Endothelial cell of umbilical vein (primary cell): ENCODE measurements around the gene GSDMA.

Source experiments
- CTCF ChIP-seq, 2 donors: IDR thresholded peaks; 1 replicate in 1 of 2; 2 replicates in 1 of 2; pipeline ENCODE4 v1.5.1; 2011; ENCODE audit warnings: low read length in 2 of 2, mild to moderate bottlenecking in 2 of 2, moderate library complexity in 2 of 2, control low read depth in 1 of 2, inconsistent platforms in 1 of 2, low read depth in 1 of 2; ENCODE audit not compliant: insufficient read depth in 1 of 2; ENCODE audit errors: extremely low read depth in 1 of 2
- EZH2 ChIP-seq: IDR thresholded peaks from 2 replicates; pipeline ENCODE4 v1.6.1; 2012; ENCODE audit warnings: borderline replicate concordance, low read depth, mild to moderate bottlenecking, moderate library complexity, low read length, inconsistent platforms; ENCODE audit not compliant: severe bottlenecking
- FOS ChIP-seq: IDR thresholded peaks from 2 replicates; pipeline ENCODE4 v1.6.1; 2011; ENCODE audit warnings: mild to moderate bottlenecking, low read length, moderate library complexity, borderline replicate concordance; ENCODE audit not compliant: insufficient read depth
- GATA2 ChIP-seq: IDR thresholded peaks from 2 replicates; pipeline ENCODE4 v1.7.0; 2011; ENCODE audit warnings: low read depth, mild to moderate bottlenecking, moderate library complexity, mixed read lengths, low read length; ENCODE audit not compliant: insufficient read length, insufficient read depth
- JUN ChIP-seq: IDR thresholded peaks from 2 replicates; pipeline ENCODE4 v1.6.1; 2011; ENCODE audit warnings: borderline replicate concordance, low read depth; ENCODE audit not compliant: insufficient read length, insufficient read depth
- MAX ChIP-seq: IDR thresholded peaks from 2 replicates; pipeline ENCODE4 v1.6.1; 2011; ENCODE audit not compliant: insufficient read depth, insufficient read length
- MYC ChIP-seq: IDR thresholded peaks from one replicate; pipeline ENCODE4 v1.6.1; 2011; ENCODE audit warnings: mild to moderate bottlenecking, low read depth, low read length
- POLR2A ChIP-seq: IDR thresholded peaks from 2 replicates; pipeline ENCODE4 v1.6.1; 2012; ENCODE audit warnings: low read depth, mild to moderate bottlenecking, control low read depth, low read length
- POLR2AphosphoS5 ChIP-seq: IDR thresholded peaks from 2 replicates; pipeline ENCODE4 v1.6.1; 2012; ENCODE audit warnings: low read depth, mild to moderate bottlenecking, control low read depth, low read length, moderate library complexity; ENCODE audit not compliant: insufficient read depth

- TF ChIP-seq CTCF (IDR thresholded peaks at IDR 0.05; ENCODE audit: extremely low read depth in 1 of 2, insufficient read depth in 1 of 2, low read depth in 1 of 2, low read length in 2 of 2) (no peak), EZH2 (no peak), POLR2A (no peak), JUN (no peak), POLR2AphosphoS5 (no peak), MAX (no peak), MYC (no peak), FOS (no peak), GATA2 (no peak)
These were observed 57.3 kb downstream of the GSDMA start for GRCh38 chr17:40020146-40020545.
